Dendritic cell treated with granulocyte-macrophage colony-stimulating factor and Interleukin-4, amounts not matched to agents 40 ng/mL and 50 ng/mL, for 4 days (primary cell): Measurements from ENCODE around the gene LAMA2.

Experiments used
- H3K27ac Mint-ChIP-seq: one replicate; pipeline ENCODE4 v1.8.0; 2022; ENCODE audit warnings: mild to moderate bottlenecking, mixed read lengths
- H3K27me3 Mint-ChIP-seq: one replicate; pipeline ENCODE4 v1.8.0; 2022; ENCODE audit warnings: mild to moderate bottlenecking, mixed read lengths
- H3K36me3 Mint-ChIP-seq: one replicate; pipeline ENCODE4 v1.8.0; 2022; ENCODE audit warnings: low read depth, mixed read lengths
- H3K4me1 Mint-ChIP-seq: one replicate; pipeline ENCODE4 v1.8.0; 2022; ENCODE audit warnings: low read depth, mixed read lengths
- H3K4me3 Mint-ChIP-seq: one replicate; pipeline ENCODE4 v1.8.0; 2022; ENCODE audit warnings: mild to moderate bottlenecking, moderate library complexity, mixed read lengths
- H3K9me3 Mint-ChIP-seq: one replicate; pipeline ENCODE4 v1.8.0; 2022; ENCODE audit warnings: mixed read lengths
- intact Hi-C: fragments of 100-400 bp; cut with micrococcal nuclease; formaldehyde crosslinking; loops from one replicate; pipeline ENCODE4 v1.15.0; 2022

The LAMA2 gene, protein sequence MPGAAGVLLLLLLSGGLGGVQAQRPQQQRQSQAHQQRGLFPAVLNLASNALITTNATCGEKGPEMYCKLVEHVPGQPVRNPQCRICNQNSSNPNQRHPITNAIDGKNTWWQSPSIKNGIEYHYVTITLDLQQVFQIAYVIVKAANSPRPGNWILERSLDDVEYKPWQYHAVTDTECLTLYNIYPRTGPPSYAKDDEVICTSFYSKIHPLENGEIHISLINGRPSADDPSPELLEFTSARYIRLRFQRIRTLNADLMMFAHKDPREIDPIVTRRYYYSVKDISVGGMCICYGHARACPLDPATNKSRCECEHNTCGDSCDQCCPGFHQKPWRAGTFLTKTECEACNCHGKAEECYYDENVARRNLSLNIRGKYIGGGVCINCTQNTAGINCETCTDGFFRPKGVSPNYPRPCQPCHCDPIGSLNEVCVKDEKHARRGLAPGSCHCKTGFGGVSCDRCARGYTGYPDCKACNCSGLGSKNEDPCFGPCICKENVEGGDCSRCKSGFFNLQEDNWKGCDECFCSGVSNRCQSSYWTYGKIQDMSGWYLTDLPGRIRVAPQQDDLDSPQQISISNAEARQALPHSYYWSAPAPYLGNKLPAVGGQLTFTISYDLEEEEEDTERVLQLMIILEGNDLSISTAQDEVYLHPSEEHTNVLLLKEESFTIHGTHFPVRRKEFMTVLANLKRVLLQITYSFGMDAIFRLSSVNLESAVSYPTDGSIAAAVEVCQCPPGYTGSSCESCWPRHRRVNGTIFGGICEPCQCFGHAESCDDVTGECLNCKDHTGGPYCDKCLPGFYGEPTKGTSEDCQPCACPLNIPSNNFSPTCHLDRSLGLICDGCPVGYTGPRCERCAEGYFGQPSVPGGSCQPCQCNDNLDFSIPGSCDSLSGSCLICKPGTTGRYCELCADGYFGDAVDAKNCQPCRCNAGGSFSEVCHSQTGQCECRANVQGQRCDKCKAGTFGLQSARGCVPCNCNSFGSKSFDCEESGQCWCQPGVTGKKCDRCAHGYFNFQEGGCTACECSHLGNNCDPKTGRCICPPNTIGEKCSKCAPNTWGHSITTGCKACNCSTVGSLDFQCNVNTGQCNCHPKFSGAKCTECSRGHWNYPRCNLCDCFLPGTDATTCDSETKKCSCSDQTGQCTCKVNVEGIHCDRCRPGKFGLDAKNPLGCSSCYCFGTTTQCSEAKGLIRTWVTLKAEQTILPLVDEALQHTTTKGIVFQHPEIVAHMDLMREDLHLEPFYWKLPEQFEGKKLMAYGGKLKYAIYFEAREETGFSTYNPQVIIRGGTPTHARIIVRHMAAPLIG (N-terminal part only)

DNA sequence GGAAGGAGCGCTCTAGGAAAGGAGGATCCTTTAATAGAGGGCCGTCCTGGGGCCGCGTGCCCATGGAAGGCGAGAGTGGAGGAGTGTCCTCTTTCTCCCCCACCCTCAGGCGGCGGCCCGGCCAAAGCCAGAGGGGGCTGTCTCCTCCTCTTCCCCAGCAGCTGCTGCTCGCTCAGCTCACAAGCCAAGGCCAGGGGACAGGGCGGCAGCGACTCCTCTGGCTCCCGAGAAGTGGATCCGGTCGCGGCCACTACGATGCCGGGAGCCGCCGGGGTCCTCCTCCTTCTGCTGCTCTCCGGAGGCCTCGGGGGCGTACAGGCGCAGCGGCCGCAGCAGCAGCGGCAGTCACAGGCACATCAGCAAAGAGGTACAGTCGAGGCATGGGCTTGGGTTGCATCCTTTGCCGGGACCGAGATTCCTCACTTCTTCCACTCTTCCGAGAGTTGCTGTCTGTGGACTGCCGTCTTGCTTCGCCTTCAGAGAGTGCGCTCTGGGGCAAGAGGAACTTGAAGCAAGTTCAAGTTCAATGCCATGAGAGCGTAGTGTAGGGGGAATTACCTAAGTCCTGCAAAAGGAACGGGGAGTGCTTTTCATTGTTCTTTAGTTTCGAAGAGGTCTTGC lies at the start of gene LAMA2:
Gene LAMA2, plus strand, starts transcription at position 148 of the 621 bp plus-strand sequence. Its CDS starts 108 bp downstream, at position 256.
- intact Hi-C loops: no loop called here
- Mint-ChIP-seq H3K36me3 (no peaks in the 10 kb centered on the region), H3K9me3 (no peaks in the 10 kb centered on the region), H3K27me3 (peaks cover 14% of the 10 kb centered on the region), H3K4me3 (no peak within 1 kb of the TSS), H3K27ac (no peak within 1 kb of the TSS), H3K4me1 (no peaks in the 10 kb centered on the region)

GRCh38 chr6:128836761-128837160 lies 46.2 kb upstream of the LAMA2 start:
- Mint-ChIP-seq H3K4me3 (no peak overlapping the region), H3K36me3 (no peaks in the 10 kb centered on the region), H3K27me3 (no peaks in the 10 kb centered on the region), H3K4me1 (no peaks in the 10 kb centered on the region), H3K27ac (no peak overlapping the region), H3K9me3 (peaks cover 29% of the 10 kb centered on the region)
- intact Hi-C loops: no loop called here

GRCh38 chr6:128841518-128841917 lies 41.4 kb upstream of the LAMA2 start:
- Mint-ChIP-seq H3K27ac (no peak overlapping the region), H3K27me3 (no peaks in the 10 kb centered on the region), H3K9me3 (peaks cover 14% of the 10 kb centered on the region), H3K36me3 (no peaks in the 10 kb centered on the region), H3K4me1 (no peaks in the 10 kb centered on the region), H3K4me3 (no peak overlapping the region)
- intact Hi-C loops: no loop called here

DNA sequence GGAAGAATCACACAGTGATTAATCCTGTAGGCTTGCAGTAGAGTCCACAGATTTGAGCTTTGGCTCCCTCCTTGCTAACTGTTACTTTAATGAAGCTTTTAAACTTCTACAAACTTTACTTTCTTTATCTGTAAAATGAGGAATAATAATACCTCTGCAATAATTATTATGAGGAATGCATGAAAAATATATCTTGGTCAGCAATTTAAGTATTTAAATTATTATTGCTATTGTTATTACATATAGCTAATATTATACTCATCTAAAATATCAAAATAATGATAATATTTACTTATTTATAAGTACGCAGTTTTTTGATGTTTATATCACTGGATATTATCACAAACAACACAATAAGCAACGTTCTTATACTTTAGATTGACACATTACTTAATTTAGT lies 38.3 kb upstream of the LAMA2 start:
- Mint-ChIP-seq H3K36me3 (no peaks in the 10 kb centered on the region), H3K4me1 (no peaks in the 10 kb centered on the region), H3K4me3 (no peak overlapping the region), H3K27me3 (no peaks in the 10 kb centered on the region), H3K9me3 (no peaks in the 10 kb centered on the region), H3K27ac (no peak overlapping the region)
- intact Hi-C loops: no loop called here

DNA sequence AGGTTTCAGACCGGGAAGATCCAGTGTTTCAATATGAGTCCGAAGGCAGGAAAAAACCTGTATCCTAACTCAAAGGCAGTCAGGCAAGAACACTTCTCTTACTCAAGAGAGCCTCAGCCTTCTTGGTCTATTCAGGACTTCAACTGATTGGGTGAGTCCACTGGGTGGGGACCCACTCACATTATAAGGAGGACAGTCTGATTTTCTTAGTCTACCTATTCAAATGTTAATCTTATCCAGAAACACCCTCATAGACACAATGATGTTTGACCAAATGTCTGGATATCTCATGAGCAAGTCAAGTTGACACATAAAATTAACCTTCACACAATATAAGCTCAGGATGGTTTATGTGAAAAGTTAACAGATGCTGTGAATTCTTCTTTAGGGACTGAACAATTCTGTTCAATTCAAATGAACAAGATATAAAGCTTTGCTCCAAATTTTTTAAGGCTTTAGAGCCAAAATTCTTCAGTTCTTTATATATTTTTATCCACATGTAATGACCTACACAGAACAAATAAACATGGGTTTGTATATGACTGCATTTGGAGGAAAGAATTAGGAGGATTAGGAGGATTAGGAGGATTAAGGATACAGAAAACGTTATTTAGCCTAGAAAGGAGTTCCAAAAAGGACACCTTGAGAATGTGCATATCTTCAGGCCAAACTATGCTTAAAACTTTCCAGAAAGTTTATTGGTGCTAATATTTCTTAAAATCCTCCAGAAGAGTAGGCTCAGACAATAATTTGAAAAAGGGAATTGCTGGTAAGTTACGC lies 35.3 kb upstream of the LAMA2 start:
- H3K27me3 Mint-ChIP-seq: no peaks in the 10 kb centered on the region
- H3K27ac Mint-ChIP-seq: no peak overlapping the region
- no peaks in the 10 kb centered on the region for H3K36me3 Mint-ChIP-seq
- H3K4me3 Mint-ChIP-seq: no peak overlapping the region
- H3K4me1 Mint-ChIP-seq: no peaks in the 10 kb centered on the region
- intact Hi-C loops: no loop called here
- peaks cover 7% of the 10 kb centered on the region for H3K9me3 Mint-ChIP-seq

DNA sequence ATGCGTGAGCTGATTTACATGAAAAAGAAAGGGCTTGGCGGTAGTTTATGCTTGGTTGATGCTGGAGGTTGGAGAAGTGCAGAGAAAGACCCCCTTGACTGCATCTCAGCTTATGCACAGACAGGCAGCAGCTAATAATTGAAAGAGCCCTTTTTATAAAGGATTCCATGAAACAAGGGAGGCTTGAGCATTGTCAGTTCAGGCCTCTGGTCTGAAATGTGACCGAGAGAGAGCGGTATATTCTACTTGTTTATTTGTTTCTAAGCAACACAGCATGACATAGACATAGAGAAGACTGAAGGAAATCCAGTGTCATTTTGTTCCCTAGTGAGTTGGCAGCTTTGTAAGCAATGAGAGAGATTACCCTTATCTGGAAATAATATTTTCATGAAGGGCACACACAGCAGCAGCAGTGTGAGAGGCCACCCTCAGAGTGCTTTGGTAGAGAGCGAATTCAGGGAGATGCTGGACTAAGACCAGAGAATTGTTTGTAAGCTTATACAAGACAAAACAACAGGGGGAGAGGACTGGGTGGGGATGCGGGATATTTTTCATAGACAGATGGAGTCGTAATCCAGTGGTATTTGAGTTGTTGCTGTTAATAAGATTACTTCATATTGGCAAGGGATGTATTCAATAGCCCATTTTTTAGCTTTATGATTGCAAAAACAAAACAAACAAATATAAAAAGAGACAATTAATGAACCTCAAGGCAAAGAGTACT lies 34.6 kb upstream of the LAMA2 start:
- intact Hi-C loops: no loop called here
- Mint-ChIP-seq H3K4me1 (no peaks in the 10 kb centered on the region), H3K27ac (no peak overlapping the region), H3K36me3 (no peaks in the 10 kb centered on the region), H3K4me3 (no peak overlapping the region), H3K27me3 (no peaks in the 10 kb centered on the region), H3K9me3 (peaks cover 7% of the 10 kb centered on the region)

DNA sequence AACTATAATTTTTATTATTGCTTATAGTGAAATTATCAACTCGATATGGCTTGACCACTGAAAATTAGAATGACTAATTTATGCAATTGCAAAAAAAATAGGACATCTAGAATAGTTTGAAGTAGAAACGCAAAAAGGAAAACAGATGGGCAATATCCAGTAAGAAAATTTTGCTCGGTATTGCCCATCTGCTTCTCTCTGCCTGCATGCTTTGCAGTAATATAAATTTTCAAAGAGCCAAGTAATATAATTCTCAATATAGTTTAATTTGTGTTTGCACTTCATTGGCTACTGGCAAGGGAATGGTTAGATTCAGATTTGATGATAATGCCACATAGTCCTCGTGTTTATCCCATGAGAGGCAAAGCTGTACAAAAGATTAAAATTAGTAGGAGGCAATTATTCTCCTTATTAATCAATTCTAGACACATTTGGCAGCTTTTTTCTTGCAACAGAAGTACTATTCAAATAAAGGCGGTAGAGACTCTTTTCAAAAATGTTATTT lies 27.3 kb upstream of the LAMA2 start:
- no peaks in the 10 kb centered on the region for H3K36me3 Mint-ChIP-seq
- no peaks in the 10 kb centered on the region for H3K4me1 Mint-ChIP-seq
- no peak overlapping the region for H3K27ac Mint-ChIP-seq
- peaks cover 12% of the 10 kb centered on the region for H3K9me3 Mint-ChIP-seq
- no peak overlapping the region for H3K4me3 Mint-ChIP-seq
- intact Hi-C loops: no loop called here
- no peaks in the 10 kb centered on the region for H3K27me3 Mint-ChIP-seq

GRCh38 chr6:128857806-128858205 lies 25.1 kb upstream of the LAMA2 start:
- Mint-ChIP-seq H3K27ac (no peak overlapping the region), H3K27me3 (no peaks in the 10 kb centered on the region), H3K9me3 (peaks cover 29% of the 10 kb centered on the region), H3K4me1 (no peaks in the 10 kb centered on the region), H3K4me3 (no peak overlapping the region), H3K36me3 (no peaks in the 10 kb centered on the region)
- intact Hi-C loops: no loop called here

GRCh38 chr6:128860782-128861181 lies 22.2 kb upstream of the LAMA2 start:
- H3K27me3 Mint-ChIP-seq: no peaks in the 10 kb centered on the region
- intact Hi-C loops: no loop called here
- no peaks in the 10 kb centered on the region for H3K36me3 Mint-ChIP-seq
- peaks cover 29% of the 10 kb centered on the region for H3K9me3 Mint-ChIP-seq
- H3K4me1 Mint-ChIP-seq: no peaks in the 10 kb centered on the region
- H3K4me3 Mint-ChIP-seq: no peak overlapping the region
- H3K27ac Mint-ChIP-seq: no peak overlapping the region

GRCh38 chr6:128863983-128864382 lies 19.0 kb upstream of the LAMA2 start:
- H3K27ac Mint-ChIP-seq: no peak overlapping the region
- H3K36me3 Mint-ChIP-seq: no peaks in the 10 kb centered on the region
- peaks cover 32% of the 10 kb centered on the region for H3K9me3 Mint-ChIP-seq
- H3K27me3 Mint-ChIP-seq: no peaks in the 10 kb centered on the region
- no peaks in the 10 kb centered on the region for H3K4me1 Mint-ChIP-seq
- no peak overlapping the region for H3K4me3 Mint-ChIP-seq
- intact Hi-C loops: no loop called here

GRCh38 chr6:128870746-128871145 lies 12.2 kb upstream of the LAMA2 start:
- H3K27me3 Mint-ChIP-seq: no peaks in the 10 kb centered on the region

DNA sequence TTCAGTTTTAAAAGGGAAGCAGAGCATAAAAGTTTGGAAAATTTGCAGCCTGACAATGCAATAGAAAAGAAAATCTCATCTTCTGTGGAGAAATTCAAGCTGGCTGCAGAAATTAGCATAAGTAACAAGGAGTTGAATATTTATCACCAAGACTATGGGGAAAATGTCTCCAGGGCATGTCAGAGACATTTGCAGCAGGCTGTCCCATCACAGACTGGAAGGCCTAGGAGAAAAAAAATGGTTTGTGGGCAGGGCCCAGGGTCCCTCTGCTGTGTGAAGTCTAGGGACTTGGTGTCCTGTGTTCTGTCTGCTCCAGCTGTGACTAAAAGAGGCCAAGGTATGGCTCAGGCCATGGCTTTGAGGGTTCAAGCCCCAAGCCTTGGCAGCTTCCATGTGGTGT lies 8.1 kb upstream of the LAMA2 start:
- no peaks in the 10 kb centered on the region for H3K27me3 Mint-ChIP-seq
- intact Hi-C loops: no loop called here
- H3K4me1 Mint-ChIP-seq: no peaks in the 10 kb centered on the region
- no peaks in the 10 kb centered on the region for H3K36me3 Mint-ChIP-seq
- H3K27ac Mint-ChIP-seq: no peak overlapping the region
- H3K4me3 Mint-ChIP-seq: no peak overlapping the region
- H3K9me3 Mint-ChIP-seq: peaks cover 9% of the 10 kb centered on the region

More at GRCh38 chr6:128870746-128871145, 12.2 kb upstream of the LAMA2 start:
- H3K4me3 Mint-ChIP-seq: no peak overlapping the region
- no peak overlapping the region for H3K27ac Mint-ChIP-seq
- H3K9me3 Mint-ChIP-seq: peaks cover 18% of the 10 kb centered on the region
- intact Hi-C loops: no loop called here
- H3K4me1 Mint-ChIP-seq: no peaks in the 10 kb centered on the region
- H3K36me3 Mint-ChIP-seq: no peaks in the 10 kb centered on the region
